MG63 (cell line): ENCODE data around the gene UBE2QL1. TPM values are rescaled to one million over a fixed set of nuclear protein-coding genes. Genes with fewer than 3 reads are reported as not detected.
A peak's percentile ranks its signal among the peaks of the same experiment; 100 is the strongest.

Experiments used
- DNase-seq: peaks from one replicate; pipeline ENCODE4 v3.0.0-alpha.2; 2020
- H3K27me3 ChIP-seq: fragments of 250-450 bp; sonication (Bioruptor Pico); 2 replicates; pipeline ENCODE4 v1.5.1; 2020; ENCODE audit warnings: mild to moderate bottlenecking, moderate library complexity
- H3K36me3 ChIP-seq: fragments of 250-450 bp; sonication (Bioruptor Pico); 2 replicates; pipeline ENCODE4 v1.5.1; 2020; ENCODE audit warnings: mild to moderate bottlenecking, moderate library complexity
- H3K4me3 ChIP-seq: fragments of 250-450 bp; sonication (Bioruptor Pico); 2 replicates; pipeline ENCODE4 v1.5.1; 2020; ENCODE audit warnings: mild to moderate bottlenecking, moderate library complexity
- H3K9me3 ChIP-seq: fragments of 250-450 bp; sonication (Bioruptor Pico); 2 replicates; pipeline ENCODE4 v1.5.1; 2020; ENCODE audit warnings: mild to moderate bottlenecking, moderate library complexity
- total RNA-seq: library from RNA; depleted of rRNA; stranded (reverse); fragments of >200 nt; shearing (Covaris generic); gene quantifications from 2 replicates; pipeline ENCODE4 v1.2.3, GENCODE V29; 2014; ENCODE audit warnings: low replicate concordance; rRNA removed

UBE2QL1 gene, protein sequence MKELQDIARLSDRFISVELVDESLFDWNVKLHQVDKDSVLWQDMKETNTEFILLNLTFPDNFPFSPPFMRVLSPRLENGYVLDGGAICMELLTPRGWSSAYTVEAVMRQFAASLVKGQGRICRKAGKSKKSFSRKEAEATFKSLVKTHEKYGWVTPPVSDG
- total RNA-seq = not detected in 2 replicates

DNA sequence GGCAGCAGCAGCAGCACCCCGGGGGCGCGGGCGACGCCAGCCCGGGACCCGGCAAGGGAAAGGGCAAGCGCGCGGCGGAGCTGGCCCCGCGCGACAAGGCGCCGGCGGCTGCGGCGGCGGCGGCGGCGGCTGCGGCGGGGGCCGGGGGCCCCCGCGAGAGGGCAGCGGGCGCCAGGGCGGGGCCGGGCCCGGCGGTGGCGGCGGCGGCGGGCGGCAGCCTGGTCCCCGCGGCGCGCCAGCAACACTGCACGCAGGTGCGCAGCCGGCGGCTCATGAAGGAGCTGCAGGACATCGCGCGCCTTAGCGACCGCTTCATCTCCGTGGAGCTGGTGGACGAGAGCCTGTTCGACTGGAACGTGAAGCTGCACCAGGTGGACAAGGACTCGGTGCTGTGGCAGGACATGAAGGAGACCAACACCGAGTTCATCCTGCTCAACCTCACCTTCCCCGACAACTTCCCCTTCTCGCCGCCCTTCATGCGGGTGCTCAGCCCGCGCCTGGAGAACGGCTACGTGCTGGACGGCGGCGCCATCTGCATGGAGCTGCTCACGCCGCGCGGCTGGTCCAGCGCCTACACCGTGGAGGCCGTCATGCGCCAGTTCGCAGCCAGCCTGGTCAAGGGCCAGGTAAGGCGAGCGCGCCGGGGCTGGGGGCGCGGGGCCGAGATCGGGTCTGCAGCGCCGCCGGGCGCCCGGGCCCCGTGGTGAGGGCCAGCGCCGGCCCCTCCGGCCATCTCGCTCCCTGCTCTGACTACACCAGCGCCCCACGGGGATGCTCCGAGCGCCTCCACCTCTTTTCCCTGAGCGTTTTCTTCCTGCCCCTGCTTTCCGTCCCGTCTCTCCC is at the start of gene UBE2QL1:
Gene UBE2QL1, plus strand, starts transcription at position 238 of the 843 bp plus-strand sequence. Its CDS starts 35 bp downstream, at position 273.
- peaks cover 43% of the 10 kb centered on the region for H3K27me3 ChIP-seq
- no peak within 1 kb of the TSS for H3K4me3 ChIP-seq
- H3K36me3 ChIP-seq = no peaks in the 10 kb centered on the region
- H3K9me3 ChIP-seq = 0 out of 2 replicates have a peak, but pooled peaks cover 2% of the 10 kb centered on the region
- DNase-seq = peak; percentile 28

DNA sequence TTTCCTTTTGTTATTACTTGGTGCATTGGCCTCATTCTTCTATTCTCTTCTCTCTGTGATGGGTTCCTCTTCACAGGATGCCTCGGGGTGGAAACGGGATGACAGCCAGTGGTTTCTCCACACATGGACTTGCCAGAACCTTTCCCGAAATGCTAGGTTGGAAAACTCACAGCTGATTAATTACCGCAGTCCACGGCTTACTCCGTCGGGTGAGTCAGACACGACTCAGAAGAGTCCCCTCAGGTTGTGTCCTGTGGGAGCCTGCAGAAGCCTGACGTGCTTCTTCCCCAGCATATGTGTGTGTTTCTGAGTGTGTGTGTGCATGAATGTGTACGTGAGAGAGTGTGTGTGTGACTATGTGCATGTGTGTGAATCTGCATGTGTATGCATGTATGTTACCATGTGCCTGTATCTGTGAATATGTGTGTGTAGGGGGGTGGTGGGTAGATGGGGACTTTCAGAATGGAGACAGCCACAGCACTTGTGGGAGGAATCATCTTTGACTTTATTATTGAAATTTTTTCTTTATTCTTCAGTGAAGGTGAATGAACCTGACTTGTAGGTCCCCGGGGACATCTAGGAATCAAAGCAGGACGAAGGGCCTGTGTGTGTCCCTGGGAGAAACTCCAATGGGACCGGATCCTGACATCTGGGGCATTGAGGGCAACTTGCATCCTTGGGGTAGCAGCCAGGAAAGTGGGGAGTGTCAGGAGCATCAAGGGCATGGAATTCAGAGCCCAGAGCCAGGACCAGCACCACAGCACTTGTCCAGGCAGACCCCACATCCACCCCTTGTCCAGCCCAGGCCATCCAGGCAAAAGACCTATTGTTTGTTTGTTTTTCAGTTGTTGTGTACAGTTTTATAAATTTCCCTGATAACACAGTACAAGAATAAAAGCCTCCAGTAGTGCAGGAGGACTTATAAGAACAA is 48.4 kb upstream of the UBE2QL1 start:
- no peaks in the 10 kb centered on the region for H3K9me3 ChIP-seq
- H3K27me3 ChIP-seq = peaks cover 17% of the 10 kb centered on the region
- DNase-seq = peak; percentile 49
- no peak overlapping the region for H3K4me3 ChIP-seq
- H3K36me3 ChIP-seq = no peaks in the 10 kb centered on the region

DNA sequence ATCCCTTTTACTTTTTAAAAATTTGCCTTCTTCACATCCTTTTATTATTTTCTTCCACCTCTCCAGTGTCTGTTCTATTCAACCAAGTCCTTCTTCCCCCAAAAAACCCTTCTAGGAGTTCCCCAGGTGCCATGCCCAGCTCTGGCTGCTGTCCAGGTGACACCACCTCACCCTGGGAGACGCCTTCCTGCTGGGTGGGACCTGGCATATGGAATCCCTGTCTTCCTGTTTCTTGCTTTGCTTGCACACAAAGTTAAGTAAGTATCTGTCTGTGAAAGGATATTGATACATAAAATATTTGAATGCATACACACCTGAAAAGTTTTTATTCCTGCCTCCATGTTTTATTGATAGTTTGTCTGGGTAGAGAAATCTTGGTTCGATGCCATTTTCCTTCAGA is 47.2 kb upstream of the UBE2QL1 start:
- Histone ChIP-seq H3K36me3 (no peaks in the 10 kb centered on the region), H3K9me3 (no peaks in the 10 kb centered on the region)
- DNase-seq = no peak

DNA sequence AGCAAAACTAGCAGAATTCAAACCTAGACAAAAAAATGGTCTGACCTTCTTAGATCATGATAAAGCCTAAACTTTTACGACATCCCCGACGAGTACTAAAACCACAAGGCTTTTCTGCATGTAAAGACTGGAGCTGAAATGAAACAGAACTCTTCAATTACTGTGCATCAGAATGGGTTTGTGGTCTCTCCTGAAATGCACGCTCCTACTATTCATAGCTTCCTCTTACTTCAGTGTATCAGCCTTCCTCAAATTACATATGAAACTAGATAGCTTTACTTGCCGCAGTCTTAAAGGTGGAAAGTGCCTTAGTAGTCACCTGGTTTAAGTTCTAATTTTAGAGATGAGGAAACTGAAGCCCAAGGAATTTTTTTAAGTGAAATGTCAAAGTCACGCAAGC is 45.7 kb upstream of the UBE2QL1 start:
- Histone ChIP-seq H3K4me3 (no peak overlapping the region), H3K27me3 (peaks cover 17% of the 10 kb centered on the region), H3K36me3 (no peaks in the 10 kb centered on the region), H3K9me3 (no peaks in the 10 kb centered on the region)
- DNase-seq = no peak

More for the DNA sequence above, 47.2 kb upstream of the UBE2QL1 start:
- Histone ChIP-seq H3K27me3 (peaks cover 17% of the 10 kb centered on the region), H3K4me3 (no peak overlapping the region)

DNA sequence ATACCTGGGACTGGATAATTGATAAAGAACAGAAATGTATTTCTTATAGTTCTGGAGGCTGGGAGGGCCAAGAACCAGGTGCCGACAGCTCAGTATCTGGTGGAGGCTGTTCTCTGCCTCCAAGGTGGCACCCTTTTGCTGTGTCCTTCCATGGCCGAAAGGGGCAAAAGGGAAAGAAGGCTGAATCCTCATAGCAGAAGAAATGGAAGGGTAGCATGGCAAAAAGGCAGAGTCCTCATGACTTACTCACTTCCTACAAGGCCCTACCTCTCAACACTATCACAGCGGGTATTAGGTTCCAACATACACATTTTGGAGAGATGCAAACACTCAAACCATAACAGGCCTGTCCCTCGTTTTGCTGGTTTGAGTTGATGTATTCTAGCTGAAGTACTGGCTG is 45.2 kb upstream of the UBE2QL1 start:
- no peak for DNase-seq
- Histone ChIP-seq H3K27me3 (peaks cover 17% of the 10 kb centered on the region), H3K9me3 (no peaks in the 10 kb centered on the region), H3K36me3 (no peaks in the 10 kb centered on the region), H3K4me3 (no peak overlapping the region)

DNA sequence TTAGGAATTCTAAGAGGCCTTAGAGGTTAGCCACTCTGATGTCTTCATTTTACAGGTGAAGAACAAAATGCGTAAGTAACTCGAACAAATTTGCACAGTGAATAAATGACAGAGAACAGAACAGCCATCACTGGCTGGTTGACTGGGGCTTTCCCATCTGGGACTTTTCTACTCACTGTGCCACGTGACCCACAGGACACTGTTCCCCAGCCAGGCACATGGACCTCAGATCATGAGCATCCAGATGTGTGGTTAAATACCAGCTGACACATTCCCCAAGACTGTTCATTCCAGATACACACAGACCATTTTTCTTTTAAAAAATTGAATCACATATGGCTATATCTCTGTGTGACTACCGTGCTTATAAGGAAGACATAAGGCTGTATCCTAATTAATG is 44.5 kb upstream of the UBE2QL1 start:
- no peaks in the 10 kb centered on the region for H3K36me3 ChIP-seq
- H3K9me3 ChIP-seq = no peaks in the 10 kb centered on the region
- DNase-seq = no peak
- H3K4me3 ChIP-seq = no peak overlapping the region
- peaks cover 17% of the 10 kb centered on the region for H3K27me3 ChIP-seq

DNA sequence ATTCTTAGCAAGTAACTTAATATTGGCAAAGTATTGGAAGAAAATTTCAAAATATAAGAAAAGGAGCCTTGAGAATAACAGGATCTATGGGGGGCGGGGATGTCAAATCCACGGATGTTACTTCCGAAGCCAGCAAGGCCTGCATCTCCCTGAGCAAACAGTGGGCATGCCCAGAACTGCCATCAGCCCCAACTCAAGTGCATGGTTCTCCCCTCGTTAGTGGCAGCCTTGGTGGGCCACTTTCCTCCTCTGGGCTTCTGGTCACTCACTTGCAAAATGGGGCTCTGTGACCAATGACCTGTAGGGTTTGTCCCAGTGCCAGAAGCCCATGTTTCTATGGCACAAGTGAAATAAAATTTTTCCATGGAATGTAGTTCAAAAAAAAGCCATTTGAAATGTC is 43.1 kb upstream of the UBE2QL1 start:
- Histone ChIP-seq H3K9me3 (no peaks in the 10 kb centered on the region), H3K4me3 (no peak overlapping the region), H3K36me3 (no peaks in the 10 kb centered on the region), H3K27me3 (peaks cover 13% of the 10 kb centered on the region)
- no peak for DNase-seq

DNA sequence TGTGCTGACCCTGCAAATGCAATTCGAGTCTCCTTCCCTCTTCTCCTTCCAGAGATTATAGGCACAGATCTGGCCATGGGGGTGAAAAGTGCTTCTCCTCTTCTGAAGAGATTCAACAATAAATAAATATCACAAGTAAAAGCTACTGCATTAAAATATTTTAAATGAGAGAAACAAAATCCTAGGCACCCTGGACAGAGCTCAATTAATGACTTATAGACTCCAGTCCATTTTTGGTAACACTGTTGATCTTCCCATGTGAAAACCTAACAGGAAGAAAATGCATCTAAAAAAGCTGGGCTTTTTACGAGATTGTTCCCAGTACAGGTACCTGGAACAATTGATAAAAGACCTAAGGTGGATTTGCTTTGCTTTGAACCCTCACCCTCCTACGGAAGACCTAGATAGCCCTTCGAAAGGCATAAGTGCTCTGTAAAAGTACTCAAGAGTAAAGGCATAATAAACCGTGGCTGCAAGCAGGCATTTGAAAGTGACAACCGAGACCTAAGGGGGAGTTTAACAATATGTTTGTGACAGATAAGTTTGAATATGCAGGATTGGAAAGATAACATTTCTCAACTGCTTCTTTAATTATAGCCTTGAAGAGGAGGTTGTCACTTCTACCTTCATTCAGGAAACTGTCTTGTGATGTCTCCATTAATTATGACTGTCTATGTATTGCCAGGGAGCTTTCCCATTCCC is 41.0 kb upstream of the UBE2QL1 start:
- Histone ChIP-seq H3K9me3 (no peaks in the 10 kb centered on the region), H3K36me3 (no peaks in the 10 kb centered on the region), H3K27me3 (peaks cover 9% of the 10 kb centered on the region)

DNA sequence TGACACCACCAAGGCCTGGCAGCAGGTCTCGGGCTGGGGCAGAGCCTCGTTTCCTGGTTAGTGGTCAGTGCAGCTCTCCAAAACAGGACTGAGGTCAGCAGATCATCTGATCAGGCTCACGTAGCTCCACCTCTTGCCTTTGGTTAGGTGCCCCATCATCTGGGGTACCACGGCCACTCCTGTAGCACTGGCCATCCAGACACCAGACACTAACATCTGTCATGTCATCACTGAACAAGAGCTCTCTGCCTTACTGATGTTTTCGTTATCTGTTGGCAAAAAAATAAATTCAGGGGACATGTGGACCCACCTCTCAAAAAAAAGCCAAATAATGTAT is 40.4 kb upstream of the UBE2QL1 start:
- peaks cover 11% of the 10 kb centered on the region for H3K27me3 ChIP-seq

More for the DNA sequence above, 41.0 kb upstream of the UBE2QL1 start:
- no peak overlapping the region for H3K4me3 ChIP-seq
- no peak for DNase-seq

DNA sequence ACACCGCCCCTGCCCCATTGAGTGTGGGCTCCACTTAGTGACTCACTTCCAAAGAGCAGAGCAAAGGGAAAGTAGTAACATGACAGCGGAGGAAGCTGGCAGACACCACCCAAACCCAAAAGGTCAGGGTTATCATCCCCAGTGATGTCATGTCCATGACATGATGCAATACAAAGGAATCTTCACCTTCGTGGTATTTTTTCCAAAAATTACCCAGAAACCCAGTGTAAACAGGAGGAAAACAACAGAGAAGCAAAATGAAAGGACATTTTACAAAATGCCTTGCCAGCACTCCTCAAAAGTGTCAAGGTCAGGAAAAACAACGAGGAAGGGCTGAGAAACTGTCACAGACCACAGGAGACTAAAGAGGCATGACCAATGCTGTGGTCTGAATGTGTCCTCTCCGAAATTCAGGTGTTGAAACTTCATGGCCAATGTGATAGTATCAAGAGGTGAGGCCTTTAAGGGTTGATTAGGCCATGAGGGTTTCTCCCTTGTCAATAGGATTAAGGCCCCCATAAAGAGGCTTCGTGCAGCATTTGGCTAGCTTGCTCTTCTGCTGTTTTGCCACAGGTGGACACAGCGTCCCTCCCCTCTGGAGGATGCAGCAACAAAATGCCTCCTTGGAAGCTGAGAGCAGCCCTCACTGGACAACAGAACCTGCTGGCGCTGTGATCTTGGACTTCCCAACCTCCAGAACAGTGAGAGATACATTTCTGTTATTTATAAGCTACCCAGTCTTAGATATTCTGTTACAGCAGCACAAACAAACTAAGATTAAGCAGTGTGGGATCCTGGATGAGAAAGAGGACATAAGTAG is 39.8 kb upstream of the UBE2QL1 start:
- no peak for DNase-seq
- H3K4me3 ChIP-seq = no peak overlapping the region
- no peaks in the 10 kb centered on the region for H3K9me3 ChIP-seq
- peaks cover 11% of the 10 kb centered on the region for H3K27me3 ChIP-seq
- no peaks in the 10 kb centered on the region for H3K36me3 ChIP-seq

More for the DNA sequence above, 40.4 kb upstream of the UBE2QL1 start:
- no peak for DNase-seq
- Histone ChIP-seq H3K4me3 (no peak overlapping the region), H3K36me3 (no peaks in the 10 kb centered on the region), H3K9me3 (no peaks in the 10 kb centered on the region)

DNA sequence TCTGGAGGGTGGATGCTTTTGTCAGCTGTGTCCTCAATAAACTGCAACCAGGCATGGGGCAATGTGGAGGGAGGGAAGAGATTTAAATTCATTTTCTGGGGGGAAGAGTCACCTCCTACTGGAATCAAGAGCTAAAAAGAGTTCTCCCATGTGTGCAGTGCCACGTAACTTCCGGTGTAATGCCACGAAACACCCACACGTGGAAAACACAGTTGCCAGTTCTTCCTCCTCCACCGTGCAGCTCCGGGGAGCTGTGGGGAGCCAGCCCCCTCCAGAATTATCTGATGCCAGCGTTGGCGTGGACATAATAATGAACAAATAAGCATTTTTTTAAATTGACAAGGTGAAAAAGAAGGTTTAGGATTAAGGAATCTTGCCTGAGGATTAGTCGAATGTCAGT is 38.2 kb upstream of the UBE2QL1 start:
- Histone ChIP-seq H3K27me3 (peaks cover 10% of the 10 kb centered on the region), H3K36me3 (no peaks in the 10 kb centered on the region)
- no peak for DNase-seq

DNA sequence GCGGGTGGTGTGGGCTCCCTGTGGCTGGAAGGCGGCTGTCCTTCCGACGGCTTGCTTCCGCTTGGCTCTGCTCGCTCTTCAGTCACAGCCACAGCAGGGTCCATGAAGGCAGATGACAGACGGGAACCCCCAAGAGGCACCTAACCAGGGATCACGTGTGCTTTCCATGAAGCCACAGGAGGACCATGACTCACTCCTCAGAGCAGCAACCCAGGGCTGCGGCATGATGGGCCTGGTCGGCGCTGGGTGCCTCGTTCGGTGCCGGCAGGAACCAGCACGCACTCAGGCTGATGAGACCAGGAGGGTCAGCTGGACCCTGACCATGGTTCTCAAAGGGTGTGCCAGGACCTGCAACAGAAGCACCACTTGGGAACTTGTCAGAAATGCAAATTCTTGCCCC is 37.5 kb upstream of the UBE2QL1 start:
- no peak overlapping the region for H3K4me3 ChIP-seq
- H3K9me3 ChIP-seq = no peaks in the 10 kb centered on the region
- no peaks in the 10 kb centered on the region for H3K36me3 ChIP-seq
- H3K27me3 ChIP-seq = peaks cover 10% of the 10 kb centered on the region
- DNase-seq = no peak

More for the DNA sequence above, 38.2 kb upstream of the UBE2QL1 start:
- no peak overlapping the region for H3K4me3 ChIP-seq
- no peaks in the 10 kb centered on the region for H3K9me3 ChIP-seq

DNA sequence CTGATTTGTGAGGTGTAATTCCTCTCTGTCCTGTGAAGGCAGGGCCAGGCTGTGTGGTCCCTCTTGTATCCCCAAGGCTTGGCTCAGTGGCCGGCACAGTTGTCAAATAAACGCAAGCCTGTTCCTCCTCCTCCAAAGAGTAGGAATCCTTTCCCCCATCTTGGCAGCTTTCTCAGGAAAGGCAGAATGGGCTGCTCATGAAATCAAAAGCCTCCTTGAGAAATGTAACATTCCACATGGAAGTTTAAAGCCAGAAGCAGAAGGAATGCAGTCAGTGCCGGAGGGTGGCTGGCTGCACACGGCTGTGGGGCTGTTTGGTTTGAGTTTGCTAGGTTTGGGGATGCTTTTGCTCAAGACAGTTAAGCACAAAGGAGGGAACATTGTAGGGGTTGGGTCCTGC is 35.8 kb upstream of the UBE2QL1 start:
- Histone ChIP-seq H3K9me3 (no peaks in the 10 kb centered on the region), H3K4me3 (no peak overlapping the region), H3K36me3 (no peaks in the 10 kb centered on the region), H3K27me3 (peaks cover 10% of the 10 kb centered on the region)
- DNase-seq = no peak

DNA sequence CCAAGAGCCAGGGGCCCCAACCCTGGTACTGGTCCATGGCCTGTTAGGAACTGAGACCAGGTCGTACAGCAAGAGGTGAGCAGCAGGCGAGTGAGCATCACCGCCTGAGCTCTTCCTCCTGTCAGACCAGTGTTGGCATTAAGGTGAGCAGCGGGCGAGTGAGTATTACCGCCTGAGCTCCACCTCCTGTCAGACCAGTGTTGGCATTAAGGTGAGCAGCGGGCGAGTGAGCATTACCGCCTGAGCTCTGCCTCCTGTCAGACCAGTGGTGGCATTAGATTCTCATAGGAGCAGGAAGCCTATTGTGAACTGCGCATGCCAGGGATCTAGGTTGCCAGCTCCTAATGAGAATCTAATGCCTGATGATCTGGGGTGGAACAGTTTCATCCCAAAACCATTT is 31.0 kb upstream of the UBE2QL1 start:
- H3K4me3 ChIP-seq = no peak overlapping the region
- no peaks in the 10 kb centered on the region for H3K36me3 ChIP-seq
- DNase-seq = no peak
- no peaks in the 10 kb centered on the region for H3K9me3 ChIP-seq
- H3K27me3 ChIP-seq = peaks cover 13% of the 10 kb centered on the region; the same call in 1 of the 2 replicates

DNA sequence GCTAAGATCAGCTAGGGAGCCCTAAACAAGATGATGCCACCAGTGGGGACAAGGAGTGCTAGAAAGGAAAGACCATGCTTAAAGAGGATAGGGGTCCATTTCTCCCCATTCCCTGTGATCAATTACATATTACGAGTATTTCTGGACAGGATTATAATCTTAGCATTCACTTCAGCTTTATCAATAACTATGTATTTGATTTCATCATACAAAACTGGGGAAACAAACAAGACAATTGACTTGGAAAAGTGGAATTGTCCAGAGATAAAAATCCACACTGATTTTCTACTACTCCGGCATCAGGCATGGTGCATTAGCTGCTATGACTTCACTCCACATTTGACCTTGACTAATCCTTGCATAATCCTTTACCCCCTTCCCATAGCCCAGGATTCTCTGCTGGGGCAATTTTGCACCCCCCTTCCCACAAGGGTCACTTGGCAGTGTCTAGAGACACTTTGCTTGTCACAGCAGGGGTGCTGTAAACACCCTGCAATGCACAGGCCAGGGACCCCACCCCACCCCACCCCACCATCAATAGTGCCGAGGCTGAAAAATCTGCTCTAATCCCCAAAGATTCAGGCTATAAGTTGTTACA is 29.9 kb upstream of the UBE2QL1 start:
- Histone ChIP-seq H3K4me3 (no peak overlapping the region), H3K27me3 (peaks cover 8% of the 10 kb centered on the region; the same call in 1 of the 2 replicates), H3K36me3 (no peaks in the 10 kb centered on the region), H3K9me3 (no peaks in the 10 kb centered on the region)
- DNase-seq = no peak
